HepG2 (cell line): ENCODE data around the gene SIK3. TPM values are rescaled to one million over a fixed set of nuclear protein-coding genes. Genes with fewer than 3 reads are reported as not detected.
A peak's percentile ranks its signal among the peaks of the same experiment; 100 is the strongest.

Source experiments
- CENPX ChIP-seq: sonication (generic); formaldehyde crosslinking; IDR thresholded peaks from 2 replicates; pipeline ENCODE4 v1.9.0; 2021; ENCODE audit warnings: mild to moderate bottlenecking, missing genetic modification reagents, moderate library complexity
- GATAD2A ChIP-seq: IDR thresholded peaks from 2 replicates; pipeline ENCODE4 v1.6.1; 2016
- KAT7 ChIP-seq: IDR thresholded peaks from 2 replicates; pipeline ENCODE4 v1.6.1; 2018; ENCODE audit warnings: borderline replicate concordance, missing compliant biosample characterization
- MLLT10 ChIP-seq: sonication (generic); formaldehyde crosslinking; IDR thresholded peaks from 2 replicates; pipeline ENCODE4 v1.4.0; 2020; ENCODE audit warnings: missing genetic modification reagents
- NFAT5 ChIP-seq: sonication (generic); formaldehyde crosslinking; IDR thresholded peaks from 2 replicates; pipeline ENCODE4 v1.4.0; 2020; ENCODE audit warnings: missing genetic modification reagents
- NFE2L2 ChIP-seq: fragments of 150-350 bp; IDR thresholded peaks from 2 replicates; pipeline ENCODE4 v1.6.1; 2014; ENCODE audit warnings: low read length
- NFIB ChIP-seq: sonication (generic); formaldehyde crosslinking; IDR thresholded peaks from 2 replicates; pipeline ENCODE4 v1.9.0; 2021; ENCODE audit warnings: missing genetic modification reagents, mild to moderate bottlenecking, borderline replicate concordance
- POLR2AphosphoS5 ChIP-seq: IDR thresholded peaks from 2 replicates; pipeline ENCODE4 v1.6.1; 2012; ENCODE audit warnings: low read depth, low read length
- SPEN ChIP-seq: sonication (generic); formaldehyde crosslinking; IDR thresholded peaks from 2 replicates; pipeline ENCODE4 v1.5.1; 2020; ENCODE audit warnings: low read depth, mild to moderate bottlenecking, missing genetic modification reagents
- SRSF1 ChIP-seq: fragments of 200-400 bp; formaldehyde crosslinking; optimal IDR thresholded peaks from 2 replicates; pipeline ENCODE3; 2017; ENCODE audit warnings: mild to moderate bottlenecking, low read depth, low read length, moderate library complexity
- TAF1 ChIP-seq: sonication (generic); formaldehyde crosslinking; IDR thresholded peaks from 2 replicates; pipeline ENCODE4 v1.4.0; 2020; ENCODE audit warnings: missing genetic modification reagents
- TCF7 ChIP-seq: sonication (generic); IDR thresholded peaks from 2 replicates; pipeline ENCODE4 v1.6.1; 2016; ENCODE audit warnings: antibody characterized with exemption, low read depth
- ZBTB20 ChIP-seq: sonication (generic); formaldehyde crosslinking; IDR thresholded peaks from 2 replicates; pipeline ENCODE4 v1.8.1; 2023; ENCODE audit warnings: missing genetic modification reagents, low read depth, mild to moderate bottlenecking, borderline replicate concordance
- ZFP41 ChIP-seq: sonication (generic); formaldehyde crosslinking; IDR thresholded peaks from 2 replicates; pipeline ENCODE4 v1.4.0; 2020; ENCODE audit warnings: mild to moderate bottlenecking, missing genetic modification reagents, borderline replicate concordance
- ZMAT3 ChIP-seq: sonication (generic); formaldehyde crosslinking; conservative IDR thresholded peaks from 2 replicates; pipeline ENCODE4 v1.7.0; 2021; ENCODE audit warnings: missing genetic modification reagents
- ZNF12 ChIP-seq: sonication (generic); formaldehyde crosslinking; IDR thresholded peaks from 2 replicates; pipeline ENCODE4 v1.5.0; 2020; ENCODE audit warnings: missing genetic modification reagents
- ZNF235 ChIP-seq: sonication (generic); formaldehyde crosslinking; IDR thresholded peaks from 2 replicates; pipeline ENCODE4 v1.8.1; 2023; ENCODE audit warnings: mild to moderate bottlenecking, missing genetic modification reagents, borderline replicate concordance
- ZNF350 ChIP-seq: sonication (generic); formaldehyde crosslinking; IDR thresholded peaks from 2 replicates; pipeline ENCODE4 v1.4.0; 2020; ENCODE audit warnings: mild to moderate bottlenecking, low read depth, missing genetic modification reagents, borderline replicate concordance
- ZNF446 ChIP-seq: sonication (generic); formaldehyde crosslinking; IDR thresholded peaks from 2 replicates; pipeline ENCODE4 v1.5.0; 2020; ENCODE audit warnings: mild to moderate bottlenecking, missing genetic modification reagents
- ZNF451 ChIP-seq: sonication (generic); formaldehyde crosslinking; IDR thresholded peaks from 2 replicates; pipeline ENCODE4 v1.5.0; 2020; ENCODE audit warnings: mild to moderate bottlenecking, missing genetic modification reagents
- ZNF678 ChIP-seq: sonication (generic); formaldehyde crosslinking; IDR thresholded peaks from 2 replicates; pipeline ENCODE4 v1.4.0; 2020; ENCODE audit warnings: mild to moderate bottlenecking, missing genetic modification reagents
- ZNF761 ChIP-seq: sonication (generic); formaldehyde crosslinking; conservative IDR thresholded peaks from 2 replicates; pipeline ENCODE4 v1.4.0; 2020; ENCODE audit warnings: mild to moderate bottlenecking, missing genetic modification reagents
- ZNF841 ChIP-seq: sonication (generic); formaldehyde crosslinking; IDR thresholded peaks from 2 replicates; pipeline ENCODE4 v1.8.1; 2023; ENCODE audit warnings: missing genetic modification reagents, borderline replicate concordance
- polyA plus RNA-seq, 8 experiments: library from polyadenylated mRNA; depleted of rRNA in 3 of 8; stranded (reverse) in 7 of 8; unstranded in 1 of 8; fragments of >200 nt; fragmentation: Illumina TruSeq in 4 of 8; extraction: Trizol in 4 of 8; gene quantifications; 2 replicates each; pipeline versions ENCODE4 v1.2.1 to v1.2.3, GENCODE V29; 2011 to 2016; ENCODE audit warnings: low read depth in 4 of 8, missing spikeins in 1 of 8, mixed read lengths in 1 of 8; ENCODE audit not compliant: insufficient read depth in 1 of 8
- total RNA-seq, 5 experiments: library from RNA; depleted of rRNA; stranded (reverse); fragments of >200 nt; fragmentation: Illumina TruSeq; extraction: Trizol; gene quantifications; 2 replicates each; pipeline ENCODE4 v1.2.3, GENCODE V29; 2016; ENCODE audit warnings: low read depth in 1 of 5
- TF ChIP-seq, protein P1 (sequence below): IDR thresholded peaks from 2 replicates; pipeline ENCODE4 v1.6.1; 2016; ENCODE audit warnings: low read depth
- TF ChIP-seq, protein P2 (sequence below): sonication (generic); formaldehyde crosslinking; IDR thresholded peaks from 2 replicates; pipeline ENCODE4 v1.8.0; 2022; ENCODE audit warnings: mild to moderate bottlenecking, missing genetic modification reagents

SIK3 gene
- total and polyA plus RNA-seq, 2 of the 13 experiments (the other 11 are each of a cell fraction or from before 2014, with no cell fraction given), result 5.7 to 9.8 TPM

GRCh38 chr11:117020869-117021564, 77.2 kb downstream of the SIK3 start (continued):
- TF ChIP-seq, protein P1, sequence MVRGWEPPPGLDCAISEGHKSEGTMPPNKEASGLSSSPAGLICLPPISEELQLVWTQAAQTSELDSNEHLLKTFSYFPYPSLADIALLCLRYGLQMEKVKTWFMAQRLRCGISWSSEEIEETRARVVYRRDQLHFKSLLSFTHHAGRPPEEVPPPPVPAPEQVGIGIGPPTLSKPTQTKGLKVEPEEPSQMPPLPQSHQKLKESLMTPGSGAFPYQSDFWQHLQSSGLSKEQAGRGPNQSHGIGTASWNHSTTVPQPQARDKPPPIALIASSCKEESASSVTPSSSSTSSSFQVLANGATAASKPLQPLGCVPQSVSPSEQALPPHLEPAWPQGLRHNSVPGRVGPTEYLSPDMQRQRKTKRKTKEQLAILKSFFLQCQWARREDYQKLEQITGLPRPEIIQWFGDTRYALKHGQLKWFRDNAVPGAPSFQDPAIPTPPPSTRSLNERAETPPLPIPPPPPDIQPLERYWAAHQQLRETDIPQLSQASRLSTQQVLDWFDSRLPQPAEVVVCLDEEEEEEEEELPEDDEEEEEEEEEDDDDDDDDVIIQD (CRISPR knock-in tag), result peak; percentile 79; the same call in 1 of the 2 replicates
- TF ChIP-seq ZMAT3 (CRISPR knock-in tag) (0 out of 2 replicates have a peak, but pooled peaks have one; percentile 43), ZNF451 (CRISPR knock-in tag) (no peak), NFAT5 (CRISPR knock-in tag) (no peak), ZNF12 (no peak), ZFP41 (no peak), ZNF841 (CRISPR knock-in tag) (no peak), ZNF446 (CRISPR knock-in tag) (no peak), MLLT10 (CRISPR knock-in tag) (no peak), KAT7 (CRISPR knock-in tag) (no peak), NFIB (CRISPR knock-in tag) (no peak), TAF1 (CRISPR knock-in tag) (no peak), ZNF761 (CRISPR knock-in tag) (no peak), ZNF235 (no peak), CENPX (CRISPR knock-in tag) (no peak), NFE2L2 (no peak), POLR2AphosphoS5 (no peak), TCF7 (peak; percentile 70), SPEN (CRISPR knock-in tag) (no peak), ZNF678 (no peak), SRSF1 (no peak), ZBTB20 (no peak), ZNF350 (CRISPR knock-in tag) (no peak), GATAD2A (CRISPR knock-in tag) (peak; percentile 94)
- TF ChIP-seq, protein P2, sequence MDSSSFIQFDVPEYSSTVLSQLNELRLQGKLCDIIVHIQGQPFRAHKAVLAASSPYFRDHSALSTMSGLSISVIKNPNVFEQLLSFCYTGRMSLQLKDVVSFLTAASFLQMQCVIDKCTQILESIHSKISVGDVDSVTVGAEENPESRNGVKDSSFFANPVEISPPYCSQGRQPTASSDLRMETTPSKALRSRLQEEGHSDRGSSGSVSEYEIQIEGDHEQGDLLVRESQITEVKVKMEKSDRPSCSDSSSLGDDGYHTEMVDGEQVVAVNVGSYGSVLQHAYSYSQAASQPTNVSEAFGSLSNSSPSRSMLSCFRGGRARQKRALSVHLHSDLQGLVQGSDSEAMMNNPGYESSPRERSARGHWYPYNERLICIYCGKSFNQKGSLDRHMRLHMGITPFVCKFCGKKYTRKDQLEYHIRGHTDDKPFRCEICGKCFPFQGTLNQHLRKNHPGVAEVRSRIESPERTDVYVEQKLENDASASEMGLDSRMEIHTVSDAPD (CRISPR knock-in tag), result peak; percentile 78
